ENCODE data around the gene FBXL17.

FBXL17 gene

DNA sequence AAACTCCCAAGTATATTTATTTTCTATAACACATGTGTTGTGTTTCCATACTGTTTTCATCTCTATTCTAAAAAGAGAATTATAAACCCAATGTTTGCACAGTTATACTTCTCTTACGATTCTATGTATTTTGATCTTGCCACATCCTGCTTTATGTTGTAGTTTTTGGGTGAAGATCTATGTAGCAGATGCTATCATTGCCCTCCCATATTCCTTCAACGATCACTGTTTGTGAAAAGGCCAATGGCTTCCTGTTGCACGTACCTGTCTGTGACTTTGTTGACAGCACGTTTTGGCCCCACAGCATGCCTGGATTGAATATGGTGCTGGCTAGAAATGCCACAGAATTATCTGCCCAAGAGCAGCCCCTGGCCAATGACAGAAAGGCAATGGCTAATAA, 456.7 kb downstream of the FBXL17 start:
- H3K36me3 ChIP-seq (ENCODE audit: insufficient read depth, low read length), result no peaks in the 10 kb centered on the region
- no peak overlapping the region for H3K27ac ChIP-seq (ENCODE audit: low read depth, low read length)
- H3K9ac ChIP-seq (ENCODE audit: low read length), result no peak overlapping the region
- no peaks in the 10 kb centered on the region for H3K4me1 ChIP-seq (ENCODE audit: insufficient read depth, low read length)
- H3K27me3 ChIP-seq (ENCODE audit: control insufficient read depth in 1 of 2, insufficient read depth in 2 of 2, low read length in 2 of 2), result no peaks in the 10 kb centered on the region
- H3K4me3 ChIP-seq (ENCODE audit: low read depth in 1 of 2, low read length in 2 of 2), result no peak overlapping the region
- no peaks in the 10 kb centered on the region for H3K9me3 ChIP-seq (ENCODE audit: low read length)

DNA sequence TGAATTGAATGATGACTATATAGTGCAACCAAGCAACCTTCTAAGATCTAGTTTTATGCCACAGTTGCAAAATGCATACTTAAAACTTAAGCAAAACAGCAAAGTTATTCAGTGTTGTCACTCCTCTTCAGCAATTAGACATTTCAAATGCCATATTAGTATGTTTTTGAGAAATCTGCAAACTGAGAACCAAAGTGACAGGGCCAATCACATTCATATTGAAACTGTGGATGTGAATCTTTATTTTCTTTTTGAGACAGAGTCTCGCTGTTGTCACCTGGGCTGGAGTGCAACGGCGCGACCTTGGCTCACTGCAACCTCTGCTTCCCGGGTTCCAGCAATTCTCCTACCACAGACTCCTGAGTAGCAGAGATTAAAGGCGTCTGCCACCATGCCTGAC, 461.9 kb downstream of the FBXL17 start:
- H3K4me3 ChIP-seq (ENCODE audit: low read depth in 1 of 2, low read length in 2 of 2), result no peak overlapping the region
- no peak overlapping the region for H3K9ac ChIP-seq (ENCODE audit: low read length)
- H3K36me3 ChIP-seq (ENCODE audit: insufficient read depth, low read length), result no peaks in the 10 kb centered on the region
- no peaks in the 10 kb centered on the region for H3K4me1 ChIP-seq (ENCODE audit: insufficient read depth, low read length)
- H3K27ac ChIP-seq (ENCODE audit: low read depth, low read length), result no peak overlapping the region
- H3K9me3 ChIP-seq (ENCODE audit: low read length), result no peaks in the 10 kb centered on the region
- H3K27me3 ChIP-seq (ENCODE audit: control insufficient read depth in 1 of 2, insufficient read depth in 2 of 2, low read length in 2 of 2), result no peaks in the 10 kb centered on the region

DNA sequence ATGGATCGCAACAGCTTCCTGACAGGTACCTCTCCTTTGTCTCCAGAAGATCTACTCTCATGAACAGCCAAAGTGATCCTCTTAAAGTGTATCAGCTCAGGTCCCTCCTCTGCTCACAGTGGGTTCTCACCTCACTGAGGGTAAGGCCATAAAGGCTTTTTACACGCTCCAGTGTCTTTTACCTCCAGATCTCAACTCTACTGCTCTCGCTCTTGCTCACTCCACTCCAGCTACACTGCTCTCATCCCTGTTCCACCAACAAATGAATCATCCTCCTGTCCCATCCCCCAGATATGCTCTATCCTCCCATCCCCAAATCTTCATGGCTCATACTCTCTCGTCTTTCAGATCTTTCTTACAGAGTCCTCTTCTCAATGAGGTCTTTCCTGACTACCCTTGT, 462.5 kb downstream of the FBXL17 start:
- H3K4me1 ChIP-seq (ENCODE audit: insufficient read depth, low read length), result no peaks in the 10 kb centered on the region

DNA sequence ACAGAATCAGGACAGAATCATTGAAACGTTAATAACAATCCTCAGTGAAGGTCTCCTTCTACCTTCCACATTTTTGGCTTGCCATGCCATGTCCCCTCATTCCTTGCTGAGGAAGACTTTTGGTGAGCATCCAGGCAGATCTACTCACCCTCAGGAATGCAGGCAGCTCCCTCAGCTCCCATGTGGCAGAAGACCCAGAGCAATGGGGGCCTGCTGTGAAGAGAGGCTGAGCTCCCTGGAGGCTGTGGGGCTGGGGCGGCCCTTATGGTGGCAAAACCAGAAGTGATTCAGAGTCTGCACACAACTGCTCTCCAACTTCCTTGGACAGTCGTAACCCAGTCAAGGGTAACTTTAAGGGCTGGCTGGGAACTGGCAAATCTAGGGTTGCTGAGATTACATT, 463.9 kb downstream of the FBXL17 start:
- Histone ChIP-seq H3K9ac (ENCODE audit: low read length) (no peak overlapping the region), H3K27me3 (ENCODE audit: control insufficient read depth in 1 of 2, insufficient read depth in 2 of 2, low read length in 2 of 2) (no peaks in the 10 kb centered on the region), H3K36me3 (ENCODE audit: insufficient read depth, low read length) (no peaks in the 10 kb centered on the region), H3K4me3 (ENCODE audit: low read depth in 1 of 2, low read length in 2 of 2) (no peak overlapping the region), H3K9me3 (ENCODE audit: low read length) (no peaks in the 10 kb centered on the region), H3K4me1 (ENCODE audit: insufficient read depth, low read length) (no peaks in the 10 kb centered on the region), H3K27ac (ENCODE audit: low read depth, low read length) (no peak overlapping the region)

More for the DNA sequence above, 462.5 kb downstream of the FBXL17 start:
- Histone ChIP-seq H3K9ac (ENCODE audit: low read length) (no peak overlapping the region), H3K9me3 (ENCODE audit: low read length) (no peaks in the 10 kb centered on the region), H3K36me3 (ENCODE audit: insufficient read depth, low read length) (no peaks in the 10 kb centered on the region), H3K27ac (ENCODE audit: low read depth, low read length) (no peak overlapping the region), H3K27me3 (ENCODE audit: control insufficient read depth in 1 of 2, insufficient read depth in 2 of 2, low read length in 2 of 2) (no peaks in the 10 kb centered on the region), H3K4me3 (ENCODE audit: low read depth in 1 of 2, low read length in 2 of 2) (no peak overlapping the region)

DNA sequence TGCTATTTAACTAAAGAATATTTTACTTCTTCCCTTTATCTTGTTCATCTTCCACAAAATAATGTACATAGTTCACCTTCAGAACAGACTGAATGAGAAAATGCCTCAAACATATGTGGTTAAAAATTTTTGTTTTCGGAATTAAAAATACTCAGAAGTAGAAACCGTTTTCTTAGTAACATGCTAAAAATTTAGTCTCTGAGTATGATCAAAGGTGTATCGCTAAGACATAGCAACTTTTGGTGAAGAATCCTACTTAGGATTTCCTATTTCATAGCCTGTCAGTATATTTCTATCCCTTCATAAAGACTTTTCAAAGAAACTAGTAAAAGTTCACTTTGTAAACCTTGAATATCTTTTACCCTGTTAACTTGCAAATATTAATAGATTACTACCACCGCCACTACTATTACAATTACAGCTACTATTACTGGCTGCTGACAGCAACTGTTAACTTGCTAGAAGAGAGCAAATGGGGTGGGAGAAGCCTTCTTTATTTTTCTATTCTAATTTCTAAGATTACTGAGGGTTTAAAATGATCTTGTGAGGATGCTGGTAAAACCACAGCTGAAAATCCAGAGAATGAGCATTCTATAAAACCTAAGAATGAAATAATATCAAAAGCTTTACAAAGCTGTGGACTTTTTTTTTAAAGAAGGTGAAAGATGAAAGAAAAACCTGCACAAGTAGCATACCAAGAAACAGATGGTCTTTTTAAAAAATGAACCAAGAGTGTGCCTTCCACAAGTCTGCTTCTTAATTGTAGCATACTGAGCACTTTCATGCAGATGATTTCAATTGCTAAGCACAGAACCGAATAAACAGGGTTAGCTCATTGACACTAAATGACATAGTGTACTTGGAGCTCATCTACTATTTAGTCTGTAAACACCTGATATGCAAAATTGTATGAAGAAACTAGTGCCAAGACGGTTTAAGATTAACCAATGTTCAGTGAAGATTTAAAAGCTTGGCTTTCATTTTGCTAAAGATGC, 464.9 kb downstream of the FBXL17 start:
- no peak overlapping the region for H3K27ac ChIP-seq (ENCODE audit: low read depth, low read length)
- no peaks in the 10 kb centered on the region for H3K4me1 ChIP-seq (ENCODE audit: insufficient read depth, low read length)
- H3K9me3 ChIP-seq (ENCODE audit: low read length), result no peaks in the 10 kb centered on the region
- no peak overlapping the region for H3K9ac ChIP-seq (ENCODE audit: low read length)
- H3K36me3 ChIP-seq (ENCODE audit: insufficient read depth, low read length), result no peaks in the 10 kb centered on the region
- no peaks in the 10 kb centered on the region for H3K27me3 ChIP-seq (ENCODE audit: control insufficient read depth in 1 of 2, insufficient read depth in 2 of 2, low read length in 2 of 2)
- H3K4me3 ChIP-seq (ENCODE audit: low read depth in 1 of 2, low read length in 2 of 2), result no peak overlapping the region

DNA sequence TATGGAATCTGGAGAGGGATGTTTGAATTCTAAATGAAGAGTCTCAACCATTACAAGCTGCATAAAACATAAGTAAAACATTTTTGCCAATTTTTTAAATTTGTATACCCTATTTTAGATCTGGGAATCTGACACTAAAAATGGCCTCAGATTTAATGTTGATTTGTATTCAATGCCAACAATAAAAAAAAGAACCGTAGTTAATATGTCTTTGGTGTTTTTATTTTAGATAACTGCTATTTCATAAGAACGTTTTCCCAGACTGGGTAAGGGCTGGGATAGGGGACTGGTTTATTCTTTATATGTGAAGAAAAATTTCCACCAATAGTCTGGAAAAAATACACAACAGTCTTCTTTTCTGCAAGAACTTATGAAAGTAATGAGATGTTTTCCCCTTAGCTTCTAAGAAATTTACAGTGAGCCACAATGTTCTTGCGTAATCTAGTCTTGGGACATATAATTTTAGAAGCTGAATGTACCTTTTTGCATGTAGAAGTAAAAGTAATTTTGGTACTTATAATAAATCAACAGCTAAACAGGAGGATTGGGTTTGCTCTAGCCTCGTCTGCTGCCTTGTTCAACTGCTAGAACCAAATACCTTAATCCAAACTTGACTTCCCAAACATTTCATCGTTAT, 466.6 kb downstream of the FBXL17 start:
- Histone ChIP-seq H3K27me3 (ENCODE audit: control insufficient read depth in 1 of 2, insufficient read depth in 2 of 2, low read length in 2 of 2) (no peaks in the 10 kb centered on the region), H3K9me3 (ENCODE audit: low read length) (no peaks in the 10 kb centered on the region), H3K27ac (ENCODE audit: low read depth, low read length) (no peak overlapping the region), H3K4me1 (ENCODE audit: insufficient read depth, low read length) (no peaks in the 10 kb centered on the region), H3K4me3 (ENCODE audit: low read depth in 1 of 2, low read length in 2 of 2) (no peak overlapping the region), H3K36me3 (ENCODE audit: insufficient read depth, low read length) (no peaks in the 10 kb centered on the region), H3K9ac (ENCODE audit: low read length) (no peak overlapping the region)

DNA sequence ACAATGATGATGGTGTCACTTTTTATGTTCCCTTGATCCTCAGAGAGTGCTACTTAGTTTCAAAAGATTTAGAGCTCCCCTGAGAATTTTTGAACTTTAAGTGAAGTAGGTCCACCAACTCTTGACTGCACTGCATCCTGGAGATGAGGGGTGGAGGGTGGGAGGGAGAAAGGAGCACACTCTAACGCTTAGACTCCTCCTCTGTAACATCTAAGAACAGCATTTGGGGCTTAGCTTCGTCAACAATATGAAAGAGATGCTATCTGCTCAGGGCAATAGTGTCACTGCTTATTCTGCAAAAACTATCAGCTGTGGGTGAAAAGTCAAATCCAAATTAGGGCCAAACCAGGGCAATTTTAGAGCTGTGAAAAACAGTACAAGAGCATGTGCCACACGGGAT, 468.4 kb downstream of the FBXL17 start:
- Histone ChIP-seq H3K36me3 (ENCODE audit: insufficient read depth, low read length) (no peaks in the 10 kb centered on the region), H3K4me1 (ENCODE audit: insufficient read depth, low read length) (no peaks in the 10 kb centered on the region), H3K4me3 (ENCODE audit: low read depth in 1 of 2, low read length in 2 of 2) (no peak overlapping the region), H3K9ac (ENCODE audit: low read length) (no peak overlapping the region), H3K27ac (ENCODE audit: low read depth, low read length) (no peak overlapping the region), H3K9me3 (ENCODE audit: low read length) (no peaks in the 10 kb centered on the region), H3K27me3 (ENCODE audit: control insufficient read depth in 1 of 2, insufficient read depth in 2 of 2, low read length in 2 of 2) (no peaks in the 10 kb centered on the region)

DNA sequence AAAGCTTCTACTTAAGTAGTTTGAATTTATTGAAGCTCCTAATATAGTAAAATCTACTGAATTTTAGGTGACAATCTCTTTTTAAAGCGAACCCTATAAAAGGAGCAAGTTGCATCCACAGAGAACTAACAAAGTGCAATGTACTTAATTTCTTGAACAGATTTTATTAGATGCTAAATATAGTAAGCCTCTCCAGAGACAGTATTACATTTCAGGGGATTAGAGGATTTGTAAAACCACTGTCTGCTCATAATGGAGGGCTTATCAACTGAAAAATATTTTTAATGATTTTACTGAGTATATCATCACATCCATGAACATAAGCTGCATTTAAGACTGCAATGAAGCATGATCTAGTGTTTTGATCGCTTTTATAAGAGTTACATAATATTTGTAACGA, 481.2 kb downstream of the FBXL17 start:
- Histone ChIP-seq H3K4me3 (ENCODE audit: low read depth in 1 of 2, low read length in 2 of 2) (no peak overlapping the region), H3K4me1 (ENCODE audit: insufficient read depth, low read length) (no peaks in the 10 kb centered on the region), H3K36me3 (ENCODE audit: insufficient read depth, low read length) (no peaks in the 10 kb centered on the region), H3K9ac (ENCODE audit: low read length) (no peak overlapping the region), H3K27me3 (ENCODE audit: control insufficient read depth in 1 of 2, insufficient read depth in 2 of 2, low read length in 2 of 2) (no peaks in the 10 kb centered on the region), H3K27ac (ENCODE audit: low read depth, low read length) (no peak overlapping the region), H3K9me3 (ENCODE audit: low read length) (no peaks in the 10 kb centered on the region)

DNA sequence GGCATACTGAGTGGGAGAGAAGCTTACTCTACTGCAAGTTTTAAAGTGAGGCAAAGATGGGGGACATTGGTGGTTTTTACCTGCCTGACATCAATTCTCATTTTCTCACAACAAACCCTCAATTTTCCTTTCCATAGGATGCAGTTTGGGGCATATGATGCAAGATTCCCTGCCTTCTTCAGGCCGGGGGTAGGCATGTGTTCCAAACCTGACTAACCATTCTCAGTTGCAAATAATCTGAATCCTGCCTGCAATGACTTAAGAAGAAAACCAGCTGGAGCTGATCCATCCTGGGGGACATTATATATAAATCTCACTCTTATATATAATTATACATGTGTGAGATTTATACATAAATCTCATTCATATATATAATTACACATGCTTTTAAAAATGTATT, 487.5 kb downstream of the FBXL17 start:
- Histone ChIP-seq H3K27me3 (ENCODE audit: control insufficient read depth in 1 of 2, insufficient read depth in 2 of 2, low read length in 2 of 2) (no peaks in the 10 kb centered on the region), H3K36me3 (ENCODE audit: insufficient read depth, low read length) (no peaks in the 10 kb centered on the region), H3K9me3 (ENCODE audit: low read length) (no peaks in the 10 kb centered on the region), H3K4me3 (ENCODE audit: low read depth in 1 of 2, low read length in 2 of 2) (no peak overlapping the region), H3K27ac (ENCODE audit: low read depth, low read length) (no peak overlapping the region), H3K4me1 (ENCODE audit: insufficient read depth, low read length) (peaks cover 8% of the 10 kb centered on the region), H3K9ac (ENCODE audit: low read length) (no peak overlapping the region)

DNA sequence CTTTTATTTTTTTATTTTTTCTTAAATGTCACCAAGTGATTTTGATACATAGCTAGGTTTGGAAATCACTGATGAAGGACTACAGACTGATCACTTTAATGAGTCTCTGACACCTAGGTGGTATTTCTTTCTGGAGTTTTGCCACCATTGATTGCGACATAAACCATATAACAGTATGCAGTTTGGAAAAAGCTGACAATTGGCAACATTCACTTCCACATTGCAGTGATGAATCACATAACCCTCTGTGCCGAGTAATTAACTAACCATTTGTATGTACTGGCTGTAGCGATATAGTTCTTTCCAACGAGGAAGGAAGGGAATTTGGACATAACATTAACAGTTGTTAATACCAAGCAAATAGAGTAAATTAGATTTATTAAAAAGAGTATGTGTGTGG, 488.3 kb downstream of the FBXL17 start:
- Histone ChIP-seq H3K4me1 (ENCODE audit: insufficient read depth, low read length) (peaks cover 8% of the 10 kb centered on the region), H3K36me3 (ENCODE audit: insufficient read depth, low read length) (no peaks in the 10 kb centered on the region), H3K9ac (ENCODE audit: low read length) (no peak overlapping the region), H3K4me3 (ENCODE audit: low read depth in 1 of 2, low read length in 2 of 2) (no peak overlapping the region), H3K27ac (ENCODE audit: low read depth, low read length) (no peak overlapping the region), H3K27me3 (ENCODE audit: control insufficient read depth in 1 of 2, insufficient read depth in 2 of 2, low read length in 2 of 2) (no peaks in the 10 kb centered on the region), H3K9me3 (ENCODE audit: low read length) (no peaks in the 10 kb centered on the region)

DNA sequence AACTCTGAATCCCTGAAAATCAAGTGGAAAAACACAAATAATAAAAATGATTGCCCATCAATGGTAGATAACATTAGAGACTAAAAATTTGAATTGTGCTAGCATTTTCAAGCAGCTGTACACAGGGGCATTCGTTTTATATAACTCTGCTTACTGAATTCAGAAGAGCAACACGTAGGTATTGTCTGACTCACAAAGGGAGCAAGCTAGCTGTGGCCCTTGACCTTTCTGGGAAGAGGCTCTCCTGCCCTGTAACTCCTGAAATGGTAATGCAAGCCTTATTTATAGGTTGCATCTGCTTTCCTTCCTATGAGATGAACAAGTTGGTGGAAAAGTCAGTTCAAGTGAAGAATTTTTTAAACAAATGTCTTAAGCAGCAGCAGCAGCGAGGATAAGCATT, 492.5 kb downstream of the FBXL17 start:
- H3K36me3 ChIP-seq (ENCODE audit: insufficient read depth, low read length), result no peaks in the 10 kb centered on the region
- H3K27ac ChIP-seq (ENCODE audit: low read depth, low read length), result no peak overlapping the region
- no peak overlapping the region for H3K9ac ChIP-seq (ENCODE audit: low read length)
- peaks cover 13% of the 10 kb centered on the region for H3K4me1 ChIP-seq (ENCODE audit: insufficient read depth, low read length)
- H3K9me3 ChIP-seq (ENCODE audit: low read length), result no peaks in the 10 kb centered on the region
- H3K4me3 ChIP-seq (ENCODE audit: low read depth in 1 of 2, low read length in 2 of 2), result no peak overlapping the region
- no peaks in the 10 kb centered on the region for H3K27me3 ChIP-seq (ENCODE audit: control insufficient read depth in 1 of 2, insufficient read depth in 2 of 2, low read length in 2 of 2)

Data from muscle layer of colon (tissue), 2 donors.